SW 1271 (cell line): ENCODE results near the gene KIDINS220.
"Not testable (repeated sequence)": the region's sequence is repeated elsewhere in the genome, so short reads cannot be mapped to it uniquely, and the experiment has no call there.

Experiments used
- DNase-seq, 2 experiments: peaks; one replicate each; lab custom pipeline; 2025; lab: John Stamatoyannopoulos, UW

KIDINS220 gene

GRCh38 chr2:8754106-8754776 lies 83.2 kb downstream of the KIDINS220 start:
- DNase-seq: no peak

- DNase-seq: no peak
Measured at GRCh38 chr2:8753609-8754008, 83.8 kb downstream of the KIDINS220 start.

- DNase-seq: no peak
Measured at GRCh38 chr2:8752385-8752784, 85.0 kb downstream of the KIDINS220 start.

- DNase-seq: no peak
Measured at GRCh38 chr2:8750221-8750620, 87.2 kb downstream of the KIDINS220 start.

- DNase-seq: no peak
Measured at GRCh38 chr2:8743261-8743660, 94.2 kb downstream of the KIDINS220 start.

GRCh38 chr2:8740136-8740535 lies 97.3 kb downstream of the KIDINS220 start:
- no peak for DNase-seq

- no peak for DNase-seq
Measured at GRCh38 chr2:8737571-8738175, 99.7 kb downstream of the KIDINS220 start.

GRCh38 chr2:8732601-8733000 lies 104.8 kb downstream of the KIDINS220 start:
- DNase-seq: no peak

- DNase-seq: no peak
Measured at GRCh38 chr2:8729939-8730338, 107.5 kb downstream of the KIDINS220 start.

GRCh38 chr2:8729101-8729500 lies 108.3 kb downstream of the KIDINS220 start:
- not testable (repeated sequence) for DNase-seq

- DNase-seq: no peak
Measured at GRCh38 chr2:8728305-8729015, 109.0 kb downstream of the KIDINS220 start.

GRCh38 chr2:8725838-8726237 lies 111.6 kb downstream of the KIDINS220 start:
- no peak for DNase-seq

- no peak for DNase-seq
Measured at GRCh38 chr2:8722986-8723385, 114.4 kb downstream of the KIDINS220 start.

GRCh38 chr2:8721410-8721809 lies 116.0 kb downstream of the KIDINS220 start:
- DNase-seq: no peak

GRCh38 chr2:8720741-8721140 lies 116.7 kb downstream of the KIDINS220 start:
- no peak for DNase-seq

- no peak for DNase-seq
Measured at GRCh38 chr2:8719528-8719927, 117.9 kb downstream of the KIDINS220 start.

GRCh38 chr2:8714971-8715370 lies 122.4 kb downstream of the KIDINS220 start:
- no peak for DNase-seq

- no peak for DNase-seq
Measured at GRCh38 chr2:8714283-8714682, 123.1 kb downstream of the KIDINS220 start.

- DNase-seq: no peak
Measured at GRCh38 chr2:8710951-8711350, 126.5 kb downstream of the KIDINS220 start.

- DNase-seq: no peak
Measured at GRCh38 chr2:8709611-8710010, 127.8 kb downstream of the KIDINS220 start.

- no peak for DNase-seq
Measured at GRCh38 chr2:8704906-8705305, 132.5 kb downstream of the KIDINS220 start.

- no peak for DNase-seq
Measured at GRCh38 chr2:8701681-8702379, 135.6 kb downstream of the KIDINS220 start.

- no peak for DNase-seq
Measured at GRCh38 chr2:8699839-8700238, 137.6 kb downstream of the KIDINS220 start.
